Measurements from ENCODE around the gene RNU6-1.

Gene RNU6-1

GRCh38 chr15:67843092-67843501 lies 3.3 kb upstream of the RNU6-1 start:
- Histone ChIP-seq H3K27ac (ENCODE audit: low read depth, low read length, poor library complexity, severe bottlenecking) (peak overlapping the region; percentile 64), H3K4me1 (ENCODE audit: insufficient read depth, low read length, severe bottlenecking) (peaks cover 62% of the 10 kb centered on the region), H2AFZ (ENCODE audit: low read length) (no peak overlapping the region), H3K79me2 (ENCODE audit: insufficient read depth, low read length) (no peaks in the 10 kb centered on the region), H3K4me2 (ENCODE audit: low read length) (no peak overlapping the region), H3K4me3 (ENCODE audit: low read depth, low read length, poor library complexity, severe bottlenecking) (no peak overlapping the region), H3K9me2 (ENCODE audit: low read depth, low read length) (no peaks in the 10 kb centered on the region), H3K9ac (ENCODE audit: low read length) (no peak overlapping the region), H4K20me1 (ENCODE audit: insufficient read depth, low read length) (no peaks in the 10 kb centered on the region), H3K36me3 (ENCODE audit: insufficient read depth, low read length) (no peaks in the 10 kb centered on the region), H3F3A (ENCODE audit: insufficient read depth, low read length) (no peaks in the 10 kb centered on the region), H3K9me3 (ENCODE audit: low read length) (no peaks in the 10 kb centered on the region), H3K27me3 (ENCODE audit: insufficient read depth, low read length) (no peaks in the 10 kb centered on the region)
- TF ChIP-seq, protein P1, sequence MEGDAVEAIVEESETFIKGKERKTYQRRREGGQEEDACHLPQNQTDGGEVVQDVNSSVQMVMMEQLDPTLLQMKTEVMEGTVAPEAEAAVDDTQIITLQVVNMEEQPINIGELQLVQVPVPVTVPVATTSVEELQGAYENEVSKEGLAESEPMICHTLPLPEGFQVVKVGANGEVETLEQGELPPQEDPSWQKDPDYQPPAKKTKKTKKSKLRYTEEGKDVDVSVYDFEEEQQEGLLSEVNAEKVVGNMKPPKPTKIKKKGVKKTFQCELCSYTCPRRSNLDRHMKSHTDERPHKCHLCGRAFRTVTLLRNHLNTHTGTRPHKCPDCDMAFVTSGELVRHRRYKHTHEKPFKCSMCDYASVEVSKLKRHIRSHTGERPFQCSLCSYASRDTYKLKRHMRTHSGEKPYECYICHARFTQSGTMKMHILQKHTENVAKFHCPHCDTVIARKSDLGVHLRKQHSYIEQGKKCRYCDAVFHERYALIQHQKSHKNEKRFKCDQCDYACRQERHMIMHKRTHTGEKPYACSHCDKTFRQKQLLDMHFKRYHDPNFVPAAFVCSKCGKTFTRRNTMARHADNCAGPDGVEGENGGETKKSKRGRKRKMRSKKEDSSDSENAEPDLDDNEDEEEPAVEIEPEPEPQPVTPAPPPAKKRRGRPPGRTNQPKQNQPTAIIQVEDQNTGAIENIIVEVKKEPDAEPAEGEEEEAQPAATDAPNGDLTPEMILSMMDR (IDR thresholded peaks at IDR 0.05; ENCODE audit: low read length), result no peak
- TF ChIP-seq EZH2 (IDR thresholded peaks at IDR 0.05; ENCODE audit: borderline replicate concordance, low read length), result no peak

- Histone ChIP-seq H3F3A (ENCODE audit: insufficient read depth, low read length) (no peaks in the 10 kb centered on the region), H2AFZ (ENCODE audit: low read length) (no peak overlapping the region), H3K4me2 (ENCODE audit: low read length) (peak overlapping the region; percentile 91), H3K9ac (ENCODE audit: low read length) (peak overlapping the region; percentile 90), H3K27me3 (ENCODE audit: insufficient read depth, low read length) (no peaks in the 10 kb centered on the region), H3K36me3 (ENCODE audit: insufficient read depth, low read length) (no peaks in the 10 kb centered on the region), H4K20me1 (ENCODE audit: insufficient read depth, low read length) (no peaks in the 10 kb centered on the region), H3K9me2 (ENCODE audit: low read depth, low read length) (no peaks in the 10 kb centered on the region), H3K27ac (ENCODE audit: low read depth, low read length, poor library complexity, severe bottlenecking) (peak overlapping the region; percentile 87), H3K79me2 (ENCODE audit: insufficient read depth, low read length) (no peaks in the 10 kb centered on the region), H3K9me3 (ENCODE audit: low read length) (no peaks in the 10 kb centered on the region), H3K4me3 (ENCODE audit: low read depth, low read length, poor library complexity, severe bottlenecking) (peak overlapping the region; percentile 76), H3K4me1 (ENCODE audit: insufficient read depth, low read length, severe bottlenecking) (peaks cover 72% of the 10 kb centered on the region)
- TF ChIP-seq, protein P1 (IDR thresholded peaks at IDR 0.05; ENCODE audit: low read length), result no peak
- TF ChIP-seq EZH2 (IDR thresholded peaks at IDR 0.05; ENCODE audit: borderline replicate concordance, low read length), result no peak
These were observed 1.6 kb upstream of the RNU6-1 start for GRCh38 chr15:67841513-67841762.

DNA sequence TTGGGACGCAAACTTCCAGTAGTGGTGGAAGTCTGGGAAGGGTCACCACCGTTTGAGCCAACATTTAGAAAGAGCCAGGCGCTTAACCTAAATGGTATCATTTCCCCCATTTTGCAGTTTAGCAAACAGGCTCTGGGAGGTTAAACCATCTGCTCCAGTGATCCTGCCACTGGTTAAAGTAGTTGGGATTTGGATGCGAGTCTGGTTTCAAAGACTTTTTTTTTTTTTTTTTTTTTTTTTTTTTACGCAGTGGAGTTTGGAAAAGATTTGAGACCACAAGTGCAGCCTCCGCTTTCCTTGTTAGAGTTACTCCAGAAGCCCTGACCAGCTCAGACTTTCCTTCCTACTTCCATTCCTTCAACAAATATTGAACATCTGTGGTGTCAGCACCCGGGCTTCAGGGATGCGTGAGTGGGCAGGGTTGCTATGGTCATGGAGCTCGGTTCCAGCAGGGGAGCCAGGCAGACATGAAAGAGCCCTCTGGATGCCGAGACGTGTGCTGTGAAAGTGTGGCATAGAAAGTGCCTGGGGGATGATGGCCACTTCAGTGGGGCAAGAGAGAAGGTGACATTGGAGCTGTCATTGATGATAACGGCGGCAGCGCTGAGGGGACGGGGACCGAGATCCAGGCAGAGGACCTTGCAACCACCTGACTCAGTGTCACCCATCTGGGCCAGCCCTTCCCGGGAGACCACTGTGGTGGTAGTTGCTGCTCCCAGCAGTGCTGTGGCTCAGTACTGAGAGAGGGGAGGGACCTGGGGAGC lies 1.1 kb upstream of the RNU6-1 start:
- H3K4me2 ChIP-seq (ENCODE audit: low read length), result peak overlapping the region; percentile 91
- no peak overlapping the region for H2AFZ ChIP-seq (ENCODE audit: low read length)
- no peaks in the 10 kb centered on the region for H3K36me3 ChIP-seq (ENCODE audit: insufficient read depth, low read length)
- H3K27me3 ChIP-seq (ENCODE audit: insufficient read depth, low read length), result no peaks in the 10 kb centered on the region
- no peaks in the 10 kb centered on the region for H3K9me3 ChIP-seq (ENCODE audit: low read length)
- H4K20me1 ChIP-seq (ENCODE audit: insufficient read depth, low read length), result no peaks in the 10 kb centered on the region
- H3K27ac ChIP-seq (ENCODE audit: low read depth, low read length, poor library complexity, severe bottlenecking), result peak overlapping the region; percentile 87
- TF ChIP-seq, protein P1 (IDR thresholded peaks at IDR 0.05; ENCODE audit: low read length), result no peak
- no peak for TF ChIP-seq EZH2 (IDR thresholded peaks at IDR 0.05; ENCODE audit: borderline replicate concordance, low read length)
- H3K79me2 ChIP-seq (ENCODE audit: insufficient read depth, low read length), result no peaks in the 10 kb centered on the region
- H3K4me3 ChIP-seq (ENCODE audit: low read depth, low read length, poor library complexity, severe bottlenecking), result peak overlapping the region; percentile 76
- H3K9me2 ChIP-seq (ENCODE audit: low read depth, low read length), result no peaks in the 10 kb centered on the region
- H3K4me1 ChIP-seq (ENCODE audit: insufficient read depth, low read length, severe bottlenecking), result peaks cover 77% of the 10 kb centered on the region
- no peaks in the 10 kb centered on the region for H3F3A ChIP-seq (ENCODE audit: insufficient read depth, low read length)
- H3K9ac ChIP-seq (ENCODE audit: low read length), result peak overlapping the region; percentile 90

Data from OCI-LY1 (cell line).